NCI-H2107 treated with DMSO at 0.1 percent for 48 hours (cell line): ENCODE data around the gene KCTD21.
"Not testable (repeated sequence)": the region's sequence is repeated elsewhere in the genome, so short reads cannot be mapped to it uniquely, and the experiment has no call there.

ENCODE experiments used
- DNase-seq: peaks from one replicate; lab custom pipeline; 2025; ENCODE audit not compliant: unreplicated experiment; lab: John Stamatoyannopoulos, UW

The KCTD21 gene

GRCh38 chr11:78179459-78180071 is 8.9 kb downstream of the KCTD21 start:
- DNase-seq: no peak

GRCh38 chr11:78177216-78177615 is 11.2 kb downstream of the KCTD21 start:
- DNase-seq: no peak

GRCh38 chr11:78176605-78177141 is 11.8 kb downstream of the KCTD21 start:
- DNase-seq: no peak

GRCh38 chr11:78175862-78176261 is 12.6 kb downstream of the KCTD21 start:
- not testable (repeated sequence) for DNase-seq

GRCh38 chr11:78171951-78172350 is 16.5 kb downstream of the KCTD21 start:
- DNase-seq: no peak

GRCh38 chr11:78170874-78171549 is 17.4 kb downstream of the KCTD21 start:
- DNase-seq: no peak

- no peak for DNase-seq
These were observed 18.0 kb downstream of the KCTD21 start for GRCh38 chr11:78170413-78170812.

GRCh38 chr11:78168539-78169477 is 19.6 kb downstream of the KCTD21 start:
- DNase-seq: no peak

- DNase-seq: no peak
These were observed 21.5 kb downstream of the KCTD21 start for GRCh38 chr11:78166855-78167469.

GRCh38 chr11:78164471-78164870 is 24.0 kb downstream of the KCTD21 start:
- DNase-seq: no peak

- DNase-seq: no peak
These were observed 24.6 kb downstream of the KCTD21 start for GRCh38 chr11:78163828-78164227.

GRCh38 chr11:78161962-78162371 is 26.5 kb downstream of the KCTD21 start:
- DNase-seq: no peak

- DNase-seq: no peak
These were observed 27.1 kb downstream of the KCTD21 start for GRCh38 chr11:78161346-78161745.

GRCh38 chr11:78160557-78160956 is 27.9 kb downstream of the KCTD21 start:
- DNase-seq: no peak

GRCh38 chr11:78158987-78159652 is 29.3 kb downstream of the KCTD21 start:
- no peak for DNase-seq

- DNase-seq: peak; percentile 41
These were observed 32.1 kb downstream of the KCTD21 start for GRCh38 chr11:78156127-78156844.

GRCh38 chr11:78151804-78152203 is 36.6 kb downstream of the KCTD21 start:
- no peak for DNase-seq

- DNase-seq: no peak
These were observed 37.7 kb downstream of the KCTD21 start for GRCh38 chr11:78150754-78151153.

- DNase-seq: no peak
These were observed 38.1 kb downstream of the KCTD21 start for GRCh38 chr11:78150346-78150745.

- peak; percentile 17 for DNase-seq
These were observed 38.8 kb downstream of the KCTD21 start for GRCh38 chr11:78149646-78150045.
